NCI-H2029 treated with DMSO at 0.1 percent for 48 hours (cell line): ENCODE data around the gene ZC3H4.

Experiments used
- DNase-seq: peaks from one replicate; lab custom pipeline; 2025; lab: John Stamatoyannopoulos, UW

Gene ZC3H4

GRCh38 chr19:47020992-47021496 lies 92.5 kb downstream of the ZC3H4 start:
- no peak for DNase-seq

GRCh38 chr19:47020132-47020805 lies 93.3 kb downstream of the ZC3H4 start:
- no peak for DNase-seq

- DNase-seq, result no peak
These were observed 94.0 kb downstream of the ZC3H4 start, which contains the start of gene NPAS1 for GRCh38 chr19:47019431-47020041. TSS of gene NPAS1 (plus strand) at chr19:47019837. CDS start at chr19:47021048, 1,211 bp downstream.

- DNase-seq, result no peak
These were observed 94.7 kb downstream of the ZC3H4 start for GRCh38 chr19:47018923-47019322.
